Measurements from ENCODE around the gene ATE1. TPM values are rescaled to one million over a fixed set of nuclear protein-coding genes. Genes with fewer than 3 reads are reported as not detected.

The ATE1 gene
- total RNA-seq, 1 experiment from 2014 or later = 18.7 TPM

DNA sequence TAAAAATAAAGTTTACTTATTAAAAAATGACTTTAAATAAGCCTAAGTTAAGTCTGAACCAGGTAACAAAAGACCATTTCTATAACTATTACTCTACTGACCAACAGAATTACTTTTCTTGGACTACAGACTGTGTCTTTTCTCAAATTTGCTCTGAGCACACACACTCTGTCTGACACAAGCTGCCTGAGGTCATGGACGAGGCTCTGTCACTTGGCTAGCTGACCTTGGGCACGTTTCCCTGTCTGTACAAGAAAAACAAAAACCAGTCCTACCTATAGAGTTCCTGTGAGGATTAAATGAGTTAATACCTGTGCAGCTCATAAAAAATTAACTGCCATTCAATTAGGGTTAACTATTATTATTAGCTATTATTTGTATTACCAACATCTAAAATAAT lies 22.9 kb downstream of the ATE1 start:
- H3K27ac Mint-ChIP-seq (ENCODE audit: unreplicated experiment) = no peak overlapping the region
- H3K9me3 Mint-ChIP-seq (ENCODE audit: low read depth, unreplicated experiment) = no peaks in the 10 kb centered on the region
- no TSS peak for BruUV-seq (replicated peaks)
- H3K27me3 Mint-ChIP-seq (ENCODE audit: unreplicated experiment) = no peaks in the 10 kb centered on the region
- TF ChIP-seq, protein P1, sequence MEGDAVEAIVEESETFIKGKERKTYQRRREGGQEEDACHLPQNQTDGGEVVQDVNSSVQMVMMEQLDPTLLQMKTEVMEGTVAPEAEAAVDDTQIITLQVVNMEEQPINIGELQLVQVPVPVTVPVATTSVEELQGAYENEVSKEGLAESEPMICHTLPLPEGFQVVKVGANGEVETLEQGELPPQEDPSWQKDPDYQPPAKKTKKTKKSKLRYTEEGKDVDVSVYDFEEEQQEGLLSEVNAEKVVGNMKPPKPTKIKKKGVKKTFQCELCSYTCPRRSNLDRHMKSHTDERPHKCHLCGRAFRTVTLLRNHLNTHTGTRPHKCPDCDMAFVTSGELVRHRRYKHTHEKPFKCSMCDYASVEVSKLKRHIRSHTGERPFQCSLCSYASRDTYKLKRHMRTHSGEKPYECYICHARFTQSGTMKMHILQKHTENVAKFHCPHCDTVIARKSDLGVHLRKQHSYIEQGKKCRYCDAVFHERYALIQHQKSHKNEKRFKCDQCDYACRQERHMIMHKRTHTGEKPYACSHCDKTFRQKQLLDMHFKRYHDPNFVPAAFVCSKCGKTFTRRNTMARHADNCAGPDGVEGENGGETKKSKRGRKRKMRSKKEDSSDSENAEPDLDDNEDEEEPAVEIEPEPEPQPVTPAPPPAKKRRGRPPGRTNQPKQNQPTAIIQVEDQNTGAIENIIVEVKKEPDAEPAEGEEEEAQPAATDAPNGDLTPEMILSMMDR (IDR thresholded peaks at IDR 0.05; ENCODE audit: unreplicated experiment) = no peak
- CTCF ChIA-PET = no interaction called here
- H3K4me1 Mint-ChIP-seq (ENCODE audit: low read depth, unreplicated experiment) = no peaks in the 10 kb centered on the region
- intact Hi-C loops (cut with micrococcal nuclease; ENCODE audit: unreplicated experiment) = loop anchor here (5.0 kb wide), 1 partner anchor 963 kb away; no protein-coding TSS in a partner anchor
- H3K36me3 Mint-ChIP-seq (ENCODE audit: insufficient read depth, unreplicated experiment) = no peaks in the 10 kb centered on the region
- no peak overlapping the region for H3K4me3 Mint-ChIP-seq (ENCODE audit: low read depth, unreplicated experiment)
- no peak for DNase-seq

DNA sequence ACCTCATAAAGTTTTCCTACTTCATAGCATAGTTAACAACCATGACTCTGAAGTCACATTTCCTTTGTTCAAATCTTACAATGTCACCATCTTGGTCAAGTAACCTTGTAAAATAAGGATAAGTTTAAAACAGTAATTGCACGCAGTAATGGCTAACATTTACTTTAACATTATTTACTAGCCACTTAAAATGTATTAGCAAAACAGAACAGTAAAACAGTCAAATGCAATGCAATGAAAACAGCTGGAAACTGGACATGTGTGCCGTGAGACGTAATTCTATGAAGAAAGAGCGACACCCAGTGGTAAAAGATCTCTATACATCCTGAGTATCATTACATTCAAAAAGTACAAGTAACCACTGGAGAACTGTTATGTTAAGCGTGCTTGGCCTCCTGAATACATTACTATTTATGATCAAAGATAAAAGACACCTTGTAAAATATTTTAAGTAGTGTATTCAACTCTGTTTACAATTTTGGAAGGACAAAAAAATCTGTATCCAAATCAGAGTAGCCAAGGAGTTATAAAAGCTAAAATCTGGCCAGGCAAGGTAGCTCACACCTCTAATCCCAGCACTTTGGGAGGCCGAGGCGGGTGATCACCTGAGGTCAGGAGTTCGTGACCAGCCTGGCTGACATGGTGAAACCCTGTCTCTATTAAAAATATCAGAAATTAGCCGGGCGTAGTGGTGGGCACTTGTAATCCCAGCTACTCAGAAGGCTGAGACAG lies 27.2 kb downstream of the ATE1 start:
- TF ChIP-seq, protein P1 (IDR thresholded peaks at IDR 0.05; ENCODE audit: unreplicated experiment) = peak; percentile 25
- H3K36me3 Mint-ChIP-seq (ENCODE audit: insufficient read depth, unreplicated experiment) = peaks cover 4% of the 10 kb centered on the region
- no peaks in the 10 kb centered on the region for H3K9me3 Mint-ChIP-seq (ENCODE audit: low read depth, unreplicated experiment)
- intact Hi-C loops (cut with micrococcal nuclease; ENCODE audit: unreplicated experiment) = loop anchor here (5.0 kb wide), 1 partner anchor 958 kb away; no protein-coding TSS in a partner anchor
- BruUV-seq (replicated peaks) = no TSS peak
- no peaks in the 10 kb centered on the region for H3K4me1 Mint-ChIP-seq (ENCODE audit: low read depth, unreplicated experiment)
- H3K4me3 Mint-ChIP-seq (ENCODE audit: low read depth, unreplicated experiment) = no peak overlapping the region
- H3K27ac Mint-ChIP-seq (ENCODE audit: unreplicated experiment) = no peak overlapping the region
- DNase-seq = peak; percentile 10
- H3K27me3 Mint-ChIP-seq (ENCODE audit: unreplicated experiment) = no peaks in the 10 kb centered on the region
- CTCF ChIA-PET = interaction anchor here (0.6 kb wide), 1 partner anchor 675 kb away, joined by 3 read pairs; no protein-coding TSS in a partner anchor

DNA sequence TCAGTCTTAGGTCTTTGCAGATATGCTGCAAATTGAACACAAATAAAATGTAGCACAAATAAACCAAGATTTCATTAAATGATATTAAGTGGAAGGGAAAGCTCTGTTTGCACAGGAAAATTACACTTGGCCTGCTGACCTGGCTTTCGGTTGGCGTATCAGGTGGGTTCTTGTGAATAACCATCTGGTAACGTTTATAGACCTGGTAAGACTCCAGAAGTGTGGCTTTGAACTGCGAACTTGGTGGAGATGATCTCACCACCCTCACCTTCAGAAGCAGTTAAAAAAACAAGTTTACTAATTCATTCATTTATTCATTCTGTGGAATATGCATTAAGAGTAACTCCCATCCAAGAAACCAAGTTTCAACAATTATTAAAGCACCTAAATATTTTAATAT lies 28.1 kb downstream of the ATE1 start:
- H3K27me3 Mint-ChIP-seq (ENCODE audit: unreplicated experiment) = no peaks in the 10 kb centered on the region
- H3K36me3 Mint-ChIP-seq (ENCODE audit: insufficient read depth, unreplicated experiment) = peaks cover 4% of the 10 kb centered on the region
- no peak overlapping the region for H3K4me3 Mint-ChIP-seq (ENCODE audit: low read depth, unreplicated experiment)
- no peak overlapping the region for H3K27ac Mint-ChIP-seq (ENCODE audit: unreplicated experiment)
- no peaks in the 10 kb centered on the region for H3K4me1 Mint-ChIP-seq (ENCODE audit: low read depth, unreplicated experiment)
- TF ChIP-seq, protein P1 (IDR thresholded peaks at IDR 0.05; ENCODE audit: unreplicated experiment) = no peak
- H3K9me3 Mint-ChIP-seq (ENCODE audit: low read depth, unreplicated experiment) = no peaks in the 10 kb centered on the region
- no peak for DNase-seq
- intact Hi-C loops (cut with micrococcal nuclease; ENCODE audit: unreplicated experiment) = loop anchor here (5.0 kb wide), 1 partner anchor 957 kb away; no protein-coding TSS in a partner anchor
- CTCF ChIA-PET = no interaction called here
- no TSS peak for BruUV-seq (replicated peaks)

DNA sequence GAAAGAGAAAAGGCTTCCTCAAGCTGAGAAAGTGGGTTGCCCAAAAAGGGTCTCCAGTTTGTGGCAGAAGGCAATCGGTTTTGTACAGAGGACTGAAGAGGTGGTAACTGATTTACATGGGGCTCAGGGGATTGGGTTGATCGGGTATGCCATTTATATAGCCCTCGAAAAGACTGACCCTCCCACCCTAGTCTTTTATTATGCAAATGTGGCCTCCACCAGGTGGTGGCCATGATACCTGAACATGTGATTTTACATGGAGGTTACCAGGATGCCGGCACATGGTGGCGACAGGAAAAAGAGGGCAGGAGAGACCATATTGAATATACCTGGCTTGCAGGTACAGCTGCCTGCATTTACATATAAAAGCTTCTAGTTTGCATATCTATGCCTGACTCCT lies 36.7 kb downstream of the ATE1 start:
- Mint-ChIP-seq H3K27me3 (ENCODE audit: unreplicated experiment) (no peaks in the 10 kb centered on the region), H3K9me3 (ENCODE audit: low read depth, unreplicated experiment) (no peaks in the 10 kb centered on the region), H3K27ac (ENCODE audit: unreplicated experiment) (no peak overlapping the region), H3K4me3 (ENCODE audit: low read depth, unreplicated experiment) (no peak overlapping the region), H3K36me3 (ENCODE audit: insufficient read depth, unreplicated experiment) (peaks cover 7% of the 10 kb centered on the region), H3K4me1 (ENCODE audit: low read depth, unreplicated experiment) (no peaks in the 10 kb centered on the region)
- intact Hi-C loops (cut with micrococcal nuclease; ENCODE audit: unreplicated experiment) = no loop called here
- TF ChIP-seq, protein P1 (IDR thresholded peaks at IDR 0.05; ENCODE audit: unreplicated experiment) = no peak
- DNase-seq = no peak
- CTCF ChIA-PET = no interaction called here
- BruUV-seq (replicated peaks) = no TSS peak

All from Calu3 (cell line).